Measurements from ENCODE around the gene EPYC.
"Not testable (repeated sequence)": the region's sequence is repeated elsewhere in the genome, so short reads cannot be mapped to it uniquely, and the experiment has no call there.

EPYC gene

GRCh38 chr12:90990611-90991010 lies 14.2 kb downstream of the EPYC start:
- no peak for DNase-seq

- no peak for DNase-seq
These were observed 15.1 kb downstream of the EPYC start for GRCh38 chr12:90989686-90990111.

GRCh38 chr12:90987520-90987919 lies 17.3 kb downstream of the EPYC start:
- no peak for DNase-seq

GRCh38 chr12:90987101-90987500 lies 17.7 kb downstream of the EPYC start:
- no peak for DNase-seq

DNA sequence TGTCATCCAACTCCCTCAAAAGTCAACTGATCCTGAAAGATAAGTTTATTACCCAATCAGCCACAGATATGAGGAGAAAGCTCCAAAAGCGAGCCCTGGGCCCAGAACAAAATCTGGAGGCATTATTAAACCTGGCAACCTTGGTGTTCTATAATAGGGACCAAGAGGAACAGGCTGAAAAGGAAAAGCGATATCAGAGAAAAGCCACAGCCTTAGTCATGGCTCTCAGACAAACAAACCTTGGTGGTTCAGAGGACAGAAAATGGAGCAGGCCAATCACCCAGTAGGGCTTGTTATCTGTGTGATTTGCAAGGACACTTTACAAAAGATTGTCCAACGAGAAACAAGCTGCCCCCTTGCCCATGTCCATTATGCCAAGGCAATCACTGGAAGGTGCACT lies 19.4 kb downstream of the EPYC start:
- DNase-seq, result not testable (repeated sequence)

- DNase-seq, result no peak
These were observed 20.7 kb downstream of the EPYC start for GRCh38 chr12:90984114-90984513.

DNA sequence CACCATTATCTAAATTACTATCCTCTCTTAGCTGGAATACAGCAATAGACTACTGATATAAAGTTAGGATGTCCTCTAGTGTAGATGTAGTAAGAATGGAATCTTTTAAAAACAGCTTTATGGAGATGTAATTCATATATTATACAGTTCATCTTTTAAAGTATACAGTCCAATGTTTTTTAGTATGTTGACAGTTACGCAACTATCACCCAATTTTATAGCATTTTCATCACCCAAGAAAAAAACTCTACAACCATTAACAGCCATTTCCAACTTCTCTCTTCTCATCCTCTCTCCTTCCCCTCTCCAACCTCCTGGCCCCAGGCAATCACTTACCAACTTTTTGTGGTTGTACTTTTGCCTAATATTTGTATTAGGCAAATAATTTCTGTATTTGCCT lies 22.6 kb downstream of the EPYC start:
- no peak for DNase-seq

- DNase-seq, result no peak
These were observed 24.8 kb downstream of the EPYC start for GRCh38 chr12:90979951-90980350.

GRCh38 chr12:90979019-90979418 lies 25.8 kb downstream of the EPYC start:
- no peak for DNase-seq

GRCh38 chr12:90978117-90978770 lies 26.5 kb downstream of the EPYC start:
- DNase-seq, result peak in 3 of 4 experiments; percentile 14 to 60 (median 52)

- no peak for DNase-seq
These were observed 27.5 kb downstream of the EPYC start for GRCh38 chr12:90977224-90977623.

GRCh38 chr12:90974286-90974685 lies 30.5 kb downstream of the EPYC start:
- DNase-seq, result no peak

- no peak for DNase-seq
These were observed 32.5 kb downstream of the EPYC start for GRCh38 chr12:90972226-90972625.

GRCh38 chr12:90970911-90971310 lies 33.9 kb downstream of the EPYC start:
- no peak for DNase-seq

GRCh38 chr12:90970471-90970870 lies 34.3 kb downstream of the EPYC start:
- no peak for DNase-seq

DNA sequence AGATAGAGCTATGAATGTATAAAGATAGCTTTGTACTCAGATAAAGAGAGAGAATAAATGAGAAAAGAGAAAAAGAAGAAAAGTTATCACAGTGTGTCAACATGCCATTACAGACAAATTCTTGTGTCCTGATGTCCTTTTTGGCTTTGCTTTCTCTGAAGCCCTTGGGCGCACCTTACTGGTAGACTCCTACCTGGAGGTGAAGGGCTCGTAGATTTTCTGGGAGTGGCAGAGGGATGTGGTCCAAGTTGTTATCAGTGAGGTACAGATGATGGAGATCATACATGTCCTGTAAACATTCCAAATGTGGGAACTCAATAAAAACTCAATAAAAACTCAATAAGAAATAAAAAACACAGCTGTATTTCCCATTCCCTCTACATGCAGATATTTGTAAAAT lies 34.9 kb downstream of the EPYC start:
- DNase-seq, result no peak

DNA sequence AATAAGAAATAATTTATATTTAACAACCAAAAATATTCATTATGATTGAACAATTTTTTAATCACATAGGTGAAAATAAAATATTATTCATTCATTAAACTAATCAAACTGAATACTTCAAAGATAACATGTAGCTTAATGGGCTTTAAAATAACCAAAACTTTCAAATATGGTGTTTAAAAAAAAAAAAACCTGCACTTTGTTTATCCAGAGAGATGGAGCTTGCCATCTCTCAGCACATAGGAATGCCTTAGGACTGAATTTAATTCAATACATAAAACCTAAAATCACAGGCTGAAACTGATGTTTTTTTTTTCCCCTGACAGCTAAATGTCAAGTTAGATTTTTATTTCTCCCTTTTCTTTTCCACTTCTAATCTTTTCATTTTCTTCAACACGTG lies 35.4 kb downstream of the EPYC start:
- no peak for DNase-seq

GRCh38 chr12:90965204-90965603 lies 39.6 kb downstream of the EPYC start:
- DNase-seq, result peak in 2 of 4 experiments; percentile 11 to 42

GRCh38 chr12:90964616-90965015 lies 40.2 kb downstream of the EPYC start:
- no peak for DNase-seq

DNA sequence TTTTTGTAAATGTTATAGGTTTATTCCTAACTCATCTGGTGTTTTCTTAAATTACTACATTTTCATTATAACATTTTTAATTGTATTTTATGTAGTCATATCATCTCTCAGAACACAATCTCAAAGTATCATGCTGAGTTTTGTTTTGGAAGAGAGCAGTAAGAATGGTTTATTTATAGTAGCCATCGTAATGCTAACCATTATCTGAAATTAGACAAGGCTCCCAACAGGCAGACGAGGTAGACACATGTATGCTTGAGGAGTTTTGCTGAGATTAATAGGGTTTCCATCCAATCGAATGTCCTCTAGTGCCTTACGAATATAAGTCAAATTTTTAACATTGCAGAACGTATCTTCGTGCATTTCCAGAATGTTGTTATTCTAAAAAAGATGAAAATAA lies 40.8 kb downstream of the EPYC start:
- no peak for DNase-seq

DNA sequence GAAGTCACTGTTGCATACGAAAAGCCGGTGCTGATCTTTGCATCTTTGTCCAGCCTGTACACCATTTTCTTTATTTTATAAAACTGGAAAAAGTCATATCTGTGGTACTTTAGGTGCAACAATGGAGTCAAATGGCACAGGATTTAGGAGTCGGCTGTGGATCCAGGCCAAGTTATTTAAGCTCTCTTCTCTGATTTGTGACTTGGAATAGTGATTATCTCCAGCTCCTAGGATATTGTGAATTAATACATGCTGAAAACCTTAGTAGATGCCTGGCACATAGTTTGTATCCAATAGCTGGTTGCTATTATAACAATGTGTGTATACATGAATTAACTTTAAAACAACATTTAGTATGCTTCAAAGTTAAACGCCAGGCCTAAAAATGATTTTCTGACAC lies 43.6 kb downstream of the EPYC start:
- no peak for DNase-seq

- peak; percentile 48 to 75 (median 52) for DNase-seq
These were observed 45.1 kb downstream of the EPYC start for GRCh38 chr12:90959538-90960139.

GRCh38 chr12:90959032-90959431 lies 45.7 kb downstream of the EPYC start:
- no peak for DNase-seq

DNA sequence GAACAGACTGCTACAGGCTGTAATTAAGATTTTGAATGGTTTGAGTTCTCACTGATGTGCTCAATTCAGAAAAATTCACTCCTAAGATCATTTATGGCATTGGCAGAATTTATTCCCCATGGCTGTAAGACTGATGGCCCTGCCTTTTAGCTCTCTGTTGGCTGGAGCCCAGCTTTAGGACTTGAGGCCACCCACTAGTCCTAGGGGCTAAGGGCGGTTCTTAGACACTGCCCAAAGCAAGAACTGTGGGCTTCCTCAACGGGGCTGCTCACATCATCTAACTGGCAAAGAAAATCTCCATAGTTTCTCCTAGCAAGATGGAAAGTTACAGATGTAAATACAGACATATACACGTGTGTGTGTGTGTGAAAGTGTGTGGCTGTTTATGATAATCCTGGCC lies 46.4 kb downstream of the EPYC start:
- DNase-seq, result no peak

DNA sequence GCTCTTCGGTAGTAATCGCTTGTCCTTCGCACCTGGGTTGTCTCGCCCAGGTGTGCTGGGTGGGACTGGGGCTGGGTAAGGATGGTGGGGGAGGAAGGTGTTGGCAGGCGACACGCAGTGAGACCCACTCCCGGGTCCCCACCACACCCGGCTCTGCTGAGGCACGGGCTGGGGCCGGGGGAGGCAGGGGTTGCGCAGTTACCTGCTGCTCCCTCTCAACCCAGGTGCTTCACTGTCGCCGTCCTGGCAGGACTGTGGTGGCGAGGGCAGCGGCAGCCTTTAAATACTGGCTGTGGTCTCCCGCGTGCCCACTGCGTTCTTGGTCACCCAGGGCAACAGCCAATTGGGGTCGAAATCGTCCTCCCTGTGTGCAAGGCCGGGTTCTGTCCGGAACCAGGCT lies 49.9 kb downstream of the EPYC start, which contains the start of gene CCER1:
Gene CCER1 (minus strand): TSS at position 256 of the 400 bp plus-strand sequence. CDS start 434 bp downstream, outside the sequence.
- DNase-seq, result no peak

All from suppressor macrophage (primary cell).